ENCODE measurements around the gene RHCG. TPM values are rescaled to one million over a fixed set of nuclear protein-coding genes. Genes with fewer than 3 reads are reported as not detected.

RHCG gene
- total RNA-seq, 1 donor from 2014 or later, result not detected

DNA sequence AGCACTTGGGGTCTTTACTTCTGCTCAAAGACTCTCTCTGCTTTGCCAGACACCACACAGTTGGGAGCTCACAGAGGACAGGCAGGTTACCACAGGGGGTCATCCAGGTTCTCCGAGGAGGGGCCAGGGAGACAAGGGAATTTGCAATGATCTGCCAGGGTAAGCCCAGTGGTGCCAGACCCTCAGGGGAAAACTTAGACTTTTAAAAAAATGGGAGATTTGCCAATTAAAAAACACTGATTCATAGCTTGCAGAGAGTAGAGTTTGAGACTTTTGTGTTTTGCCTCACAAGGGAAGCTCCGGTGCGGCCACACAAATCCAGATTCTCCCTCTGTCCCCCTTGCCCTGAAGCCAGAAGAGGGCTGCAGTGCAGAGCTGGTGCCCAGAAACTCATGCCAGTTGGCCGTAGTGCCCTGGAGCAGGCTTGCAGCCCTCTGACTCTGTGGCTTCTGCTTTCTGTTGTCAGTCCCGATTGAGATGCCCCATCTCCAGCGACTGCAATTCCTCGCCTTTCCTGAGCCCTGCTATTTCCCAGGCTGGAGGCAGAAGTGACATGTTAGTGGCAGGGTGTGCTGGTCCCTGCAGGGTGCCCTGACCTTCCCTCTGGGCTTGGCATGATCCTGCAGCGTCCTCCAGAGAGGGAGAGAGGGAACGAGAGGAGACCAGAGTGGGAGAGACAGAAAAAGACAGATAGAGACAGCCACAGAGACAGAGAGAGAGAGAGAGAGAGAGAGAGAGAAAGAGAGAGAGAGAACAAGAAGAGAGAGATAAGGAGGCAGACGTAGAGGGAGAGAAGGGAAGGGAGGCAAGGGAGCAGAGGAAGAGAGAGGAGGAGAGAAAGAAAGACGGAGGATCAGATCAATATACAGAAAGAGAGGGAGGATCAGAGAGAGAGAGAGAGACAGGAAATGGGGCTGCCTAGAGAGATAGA lies 46.0 kb downstream of the RHCG start:
- ChIA-PET CTCF (interaction anchor here (1.1 to 1.5 kb wide), 2 partner anchors 19 to 92 kb away, joined by 3 read pairs; no protein-coding TSS in a partner anchor), POLR2A (no interaction called here)
- no peak for DNase-seq
- Mint-ChIP-seq H3K4me1 (no peaks in the 10 kb centered on the region), H3K4me3 (no peak overlapping the region), H3K9me3 (no peaks in the 10 kb centered on the region), H3K27me3 (peaks cover 40% of the 10 kb centered on the region), H3K36me3 (ENCODE audit: low read depth) (no peaks in the 10 kb centered on the region), H3K27ac (no peak overlapping the region)
- no peak for ATAC-seq (ENCODE audit: low read depth)
- TF ChIP-seq, protein P1, sequence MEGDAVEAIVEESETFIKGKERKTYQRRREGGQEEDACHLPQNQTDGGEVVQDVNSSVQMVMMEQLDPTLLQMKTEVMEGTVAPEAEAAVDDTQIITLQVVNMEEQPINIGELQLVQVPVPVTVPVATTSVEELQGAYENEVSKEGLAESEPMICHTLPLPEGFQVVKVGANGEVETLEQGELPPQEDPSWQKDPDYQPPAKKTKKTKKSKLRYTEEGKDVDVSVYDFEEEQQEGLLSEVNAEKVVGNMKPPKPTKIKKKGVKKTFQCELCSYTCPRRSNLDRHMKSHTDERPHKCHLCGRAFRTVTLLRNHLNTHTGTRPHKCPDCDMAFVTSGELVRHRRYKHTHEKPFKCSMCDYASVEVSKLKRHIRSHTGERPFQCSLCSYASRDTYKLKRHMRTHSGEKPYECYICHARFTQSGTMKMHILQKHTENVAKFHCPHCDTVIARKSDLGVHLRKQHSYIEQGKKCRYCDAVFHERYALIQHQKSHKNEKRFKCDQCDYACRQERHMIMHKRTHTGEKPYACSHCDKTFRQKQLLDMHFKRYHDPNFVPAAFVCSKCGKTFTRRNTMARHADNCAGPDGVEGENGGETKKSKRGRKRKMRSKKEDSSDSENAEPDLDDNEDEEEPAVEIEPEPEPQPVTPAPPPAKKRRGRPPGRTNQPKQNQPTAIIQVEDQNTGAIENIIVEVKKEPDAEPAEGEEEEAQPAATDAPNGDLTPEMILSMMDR (IDR thresholded peaks at IDR 0.05), result no peak
- intact Hi-C loops (cut with micrococcal nuclease), result no loop called here

DNA sequence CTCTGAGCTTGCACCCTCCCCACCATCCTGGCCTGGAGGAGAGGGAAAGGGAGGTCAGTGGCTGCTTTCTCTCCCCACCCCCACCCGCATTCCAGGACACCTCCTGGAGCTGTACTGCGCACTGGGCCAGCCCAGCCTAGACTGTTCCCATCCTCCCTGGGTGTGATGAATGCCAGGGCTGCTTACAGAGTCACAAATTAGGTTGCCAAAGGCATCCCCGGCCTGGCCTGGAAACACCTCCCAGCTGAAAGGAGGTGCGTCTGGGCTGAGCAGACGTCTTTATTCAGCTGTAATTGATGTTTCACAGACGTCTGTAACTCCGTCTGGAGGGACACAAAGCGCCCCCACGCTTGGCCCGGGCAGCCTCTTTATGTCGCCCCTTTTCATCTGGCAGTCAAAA lies 47.6 kb downstream of the RHCG start:
- TF ChIP-seq, protein P1 (IDR thresholded peaks at IDR 0.05), result no peak
- Mint-ChIP-seq H3K4me1 (no peaks in the 10 kb centered on the region), H3K27me3 (peaks cover 37% of the 10 kb centered on the region), H3K4me3 (no peak overlapping the region), H3K36me3 (ENCODE audit: low read depth) (no peaks in the 10 kb centered on the region), H3K27ac (no peak overlapping the region), H3K9me3 (no peaks in the 10 kb centered on the region)
- CTCF ChIA-PET, result interaction anchor here (1.1 kb wide), 1 partner anchor 18 kb away, joined by 3 read pairs; no protein-coding TSS in a partner anchor
- no peak for DNase-seq
- intact Hi-C loops (cut with micrococcal nuclease), result no loop called here
- ATAC-seq (ENCODE audit: low read depth), result no peak
- POLR2A ChIA-PET, result no interaction called here

DNA sequence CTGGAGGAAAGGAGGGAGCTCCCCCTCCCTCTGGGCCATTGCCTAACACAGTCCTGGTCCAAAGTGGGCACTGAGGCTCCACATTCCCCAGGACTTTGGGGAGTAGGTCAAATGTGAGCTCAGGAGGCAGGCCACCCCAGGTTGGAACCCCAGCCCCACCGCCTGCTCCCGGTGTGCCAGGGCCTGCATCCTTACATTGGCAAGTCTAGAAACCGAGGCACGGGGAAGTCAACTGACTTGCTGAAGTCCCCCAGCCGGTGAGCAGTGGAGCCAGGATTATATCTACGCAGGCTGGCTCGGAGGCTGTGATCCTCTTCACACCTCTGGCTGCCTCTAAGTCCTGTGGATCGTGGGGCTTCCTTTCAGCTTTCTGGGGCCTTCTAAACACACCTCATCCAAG lies 48.7 kb downstream of the RHCG start:
- H3K9me3 Mint-ChIP-seq, result no peaks in the 10 kb centered on the region
- DNase-seq (no peak), ATAC-seq (ENCODE audit: low read depth) (no peak)
- no peak overlapping the region for H3K27ac Mint-ChIP-seq
- no peak overlapping the region for H3K4me3 Mint-ChIP-seq
- intact Hi-C loops (cut with micrococcal nuclease), result no loop called here
- ChIA-PET POLR2A (no interaction called here), CTCF (no interaction called here)
- H3K27me3 Mint-ChIP-seq, result peaks cover 29% of the 10 kb centered on the region
- peaks cover 10% of the 10 kb centered on the region for H3K4me1 Mint-ChIP-seq
- no peaks in the 10 kb centered on the region for H3K36me3 Mint-ChIP-seq (ENCODE audit: low read depth)
- TF ChIP-seq, protein P1 (IDR thresholded peaks at IDR 0.05), result no peak

DNA sequence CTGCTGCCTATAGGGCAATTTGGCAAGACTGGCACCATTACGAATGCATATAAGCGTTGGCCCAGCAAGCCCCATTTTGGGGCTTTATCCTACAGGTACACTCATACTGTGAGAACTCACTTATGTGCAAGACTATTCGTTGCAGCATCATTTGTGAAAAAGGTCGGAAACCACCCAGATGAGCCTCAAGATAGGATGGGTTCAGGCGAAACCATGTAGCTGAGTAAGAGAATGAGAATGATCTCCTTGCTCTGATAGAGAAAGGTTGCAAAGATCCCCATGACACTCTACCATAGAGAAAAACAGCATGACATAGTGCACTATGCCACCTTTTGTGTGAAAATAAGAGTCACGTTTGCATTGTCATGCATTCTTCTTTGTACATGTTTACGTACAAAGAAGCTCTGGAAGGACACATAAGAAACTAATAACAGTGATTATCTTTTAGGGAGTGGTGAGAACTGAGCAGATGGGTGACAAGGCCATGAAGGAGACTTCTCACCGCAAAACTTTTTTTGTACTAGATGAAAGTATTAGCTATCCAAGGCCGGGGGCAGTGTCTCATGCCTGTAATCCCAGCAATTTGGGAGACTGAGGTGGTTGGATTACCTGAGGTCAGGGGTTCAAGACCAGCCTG lies 50.0 kb downstream of the RHCG start:
- CTCF ChIA-PET, result interaction anchor here (0.7 to 0.8 kb wide), 2 partner anchors 87 kb away, joined by 3 to 6 read pairs; no protein-coding TSS in a partner anchor
- Mint-ChIP-seq H3K9me3 (no peaks in the 10 kb centered on the region), H3K27ac (no peak overlapping the region), H3K27me3 (peaks cover 29% of the 10 kb centered on the region), H3K4me1 (peaks cover 23% of the 10 kb centered on the region), H3K4me3 (no peak overlapping the region), H3K36me3 (ENCODE audit: low read depth) (no peaks in the 10 kb centered on the region)
- no peak for DNase-seq
- TF ChIP-seq, protein P1 (IDR thresholded peaks at IDR 0.05), result no peak
- POLR2A ChIA-PET, result no interaction called here
- intact Hi-C loops (cut with micrococcal nuclease), result no loop called here
- ATAC-seq (ENCODE audit: low read depth), result no peak

DNA sequence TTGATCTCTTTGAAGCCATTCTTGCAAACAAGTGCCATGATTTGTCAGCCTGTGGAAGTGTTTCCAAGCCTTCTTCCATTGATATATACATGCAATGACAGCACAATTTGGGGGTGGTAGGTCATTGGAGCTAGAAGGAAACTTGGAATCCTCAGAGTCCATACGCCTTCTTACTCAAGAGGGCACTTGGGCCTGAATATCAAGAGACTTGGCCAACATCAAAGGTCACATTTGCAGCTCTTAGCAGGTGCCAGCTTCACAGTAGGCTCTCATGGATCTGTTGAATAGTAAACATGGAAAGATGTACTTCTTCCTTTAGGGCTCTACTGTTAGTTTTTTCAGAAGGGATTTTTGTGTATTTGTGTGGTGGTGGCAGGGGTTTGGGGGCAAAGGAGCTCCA lies 50.9 kb downstream of the RHCG start:
- no peak for DNase-seq
- no peaks in the 10 kb centered on the region for H3K36me3 Mint-ChIP-seq (ENCODE audit: low read depth)
- TF ChIP-seq, protein P1 (IDR thresholded peaks at IDR 0.05), result no peak
- peaks cover 30% of the 10 kb centered on the region for H3K4me1 Mint-ChIP-seq
- intact Hi-C loops (cut with micrococcal nuclease), result no loop called here
- no peak overlapping the region for H3K27ac Mint-ChIP-seq
- ChIA-PET CTCF (interaction anchor here (0.8 kb wide), 1 partner anchor 86 kb away, joined by 6 read pairs; no protein-coding TSS in a partner anchor), POLR2A (no interaction called here)
- H3K4me3 Mint-ChIP-seq, result no peak overlapping the region
- ATAC-seq (ENCODE audit: low read depth), result no peak
- peaks cover 24% of the 10 kb centered on the region for H3K27me3 Mint-ChIP-seq
- no peaks in the 10 kb centered on the region for H3K9me3 Mint-ChIP-seq

Data from activated B cell treated with CpG ODN at 0.5 μM for 24 hours (primary cell).